Pancreas (tissue), 10 donors: Measurements from ENCODE around the gene SHKBP1. TPM values are rescaled to one million over a fixed set of nuclear protein-coding genes. Genes with fewer than 3 reads are reported as not detected.

ENCODE experiments used
- ATAC-seq, 4 donors: fragments of 200-7000 bp; cut with Tn5 transposase; one replicate each; pipeline versions ENCODE4 v1.8.0 to v1.9.1; 2020; ENCODE audit warnings: mild to moderate bottlenecking in 4 of 4, moderate library complexity in 4 of 4
- DNase-seq, 6 donors: peaks; one replicate each; pipeline ENCODE4 v3.0.0-alpha.2; 2020
- FAIRE-seq: peaks from 2 replicates; lab custom pipeline; 2012; peaks lifted over from hg19 to GRCh38; lab: Jason Lieb, UNC
- H3K27ac ChIP-seq, 4 donors: fragments of 200-600 bp; sonication (generic); 1 replicate in 3 of 4; 2 replicates in 1 of 4; pipeline versions ENCODE4 v1.5.0 to v1.8.0; 2020
- H3K27me3 ChIP-seq, 4 donors: fragments of 200-600 bp; one replicate each; pipeline ENCODE4 v1.8.0; 2021
- H3K36me3 ChIP-seq, 3 donors: fragments of 200-600 bp; sonication (generic) in 1 of 3; one replicate each; pipeline versions ENCODE4 v1.5.0 to v1.8.0; 2020 to 2021
- H3K4me1 ChIP-seq, 3 donors: fragments of 200-600 bp; one replicate each; pipeline ENCODE4 v1.8.0; 2021
- H3K4me3 ChIP-seq, 4 donors: fragments of 200-600 bp; sonication (generic) in 2 of 4; one replicate each; pipeline versions ENCODE4 v1.5.0 to v1.8.0; 2020 to 2021
- H3K9me3 ChIP-seq, 4 donors: fragments of 200-600 bp; one replicate each; pipeline ENCODE4 v1.8.0; 2021
- WGBS, 2 donors: extraction: QIAGEN DNeasy Blood & Tissue Kit; methylation state at CpG; one replicate each; pipeline ENCODE4 v1.1.7; 2013; 5-methylcytosine and 5-hydroxymethylcytosine counted together
- intact Hi-C, 3 donors: fragments of 100-400 bp; cut with DNase I; formaldehyde crosslinking; loops; one replicate each; pipeline versions ENCODE4 v1.11.1 to v1.14.2; 2022
- polyA plus RNA-seq, 2 donors: library from polyadenylated mRNA; stranded (reverse); fragments of 200-250 nt; gene quantifications; one replicate each; pipeline ENCODE4 v1.2.3, GENCODE V29; 2013
- total RNA-seq, 6 donors: library from RNA; stranded (reverse); fragmentation: NEBNext Ultra II Directional in 4 of 6; extraction: Animal tissue kit (Norgen Biotek cat#: 25700) in 4 of 6; gene quantifications; one replicate each; pipeline versions ENCODE4 v1.2.1 to v1.2.4, GENCODE V29; 2021 to 2023
- TF ChIP-seq, protein P1 (sequence below), 4 donors: fragments of 200-600 bp; sonication (generic) in 3 of 4; IDR thresholded peaks; one replicate each; pipeline versions ENCODE4 v1.5.0 to v1.8.0; 2021; ENCODE audit warnings: antibody characterized with exemption in 4 of 4
- donor health status: healthy with polysubstance abuse.
- donor health status: DM: no; HTN: no; CAD: no; lungs with moderate emphysema.
- donor health status: DM: no; HTN: no; CAD: no.
- donor health status: control.
- donor health status: control.
- donor health status: Bipolar disorder and iron deficiency.
- donor health status: DM: yes; HTN: yes; CAD: no.
- donor health status: DM: no; HTN: no; CAD: no.
- donor health status: DM: no; HTN: no; CAD: no.
- donor health status: DM: yes; HTN: yes; CAD: no.

Gene SHKBP1
- total and polyA plus RNA-seq, 8 donors, result 18.2 to 86.2 (median 23.8) TPM

DNA sequence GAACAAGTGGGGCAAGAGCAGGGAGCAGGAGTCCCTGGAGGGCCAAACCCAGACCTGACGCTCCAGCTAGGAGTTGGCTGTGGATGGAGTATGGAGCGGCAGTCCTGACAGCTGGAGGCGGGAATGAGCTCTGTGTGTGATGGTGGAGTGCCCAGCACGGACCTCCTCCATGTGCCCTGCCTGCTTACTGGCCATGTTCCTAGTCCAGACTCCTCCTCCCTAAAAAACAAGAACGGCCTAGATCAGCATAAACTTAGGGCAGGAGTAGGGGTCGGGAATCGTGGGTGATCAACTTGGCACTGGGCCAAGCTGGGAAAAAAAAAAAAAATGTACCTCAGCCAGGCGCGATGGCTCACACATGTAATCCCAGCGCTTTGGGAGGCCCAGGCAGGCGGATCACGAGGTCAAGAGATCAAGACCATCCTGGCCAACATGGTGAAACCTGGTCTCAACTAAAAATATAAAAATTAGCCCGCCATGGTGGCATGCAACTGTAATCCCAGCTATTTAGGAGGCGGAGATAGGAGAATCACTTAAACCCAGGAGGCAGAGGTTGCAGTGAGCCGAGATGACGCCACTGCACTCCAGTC lies 54.0 kb downstream of the SHKBP1 start:
- Histone ChIP-seq H3K36me3 (no peaks in the 10 kb centered on the region), H3K4me3 (no peak overlapping the region), H3K27me3 (no peaks in the 10 kb centered on the region), H3K27ac (no peak overlapping the region), H3K4me1 (no peaks in the 10 kb centered on the region), H3K9me3 (no peaks in the 10 kb centered on the region)
- FAIRE-seq (no peak), ATAC-seq (peak in 1 of 4 donors; percentile 7), DNase-seq (no peak)
- WGBS, 2 donors, result 64 to 68% methylated on average over 16 of the region's 16 CpGs
- TF ChIP-seq, protein P1, sequence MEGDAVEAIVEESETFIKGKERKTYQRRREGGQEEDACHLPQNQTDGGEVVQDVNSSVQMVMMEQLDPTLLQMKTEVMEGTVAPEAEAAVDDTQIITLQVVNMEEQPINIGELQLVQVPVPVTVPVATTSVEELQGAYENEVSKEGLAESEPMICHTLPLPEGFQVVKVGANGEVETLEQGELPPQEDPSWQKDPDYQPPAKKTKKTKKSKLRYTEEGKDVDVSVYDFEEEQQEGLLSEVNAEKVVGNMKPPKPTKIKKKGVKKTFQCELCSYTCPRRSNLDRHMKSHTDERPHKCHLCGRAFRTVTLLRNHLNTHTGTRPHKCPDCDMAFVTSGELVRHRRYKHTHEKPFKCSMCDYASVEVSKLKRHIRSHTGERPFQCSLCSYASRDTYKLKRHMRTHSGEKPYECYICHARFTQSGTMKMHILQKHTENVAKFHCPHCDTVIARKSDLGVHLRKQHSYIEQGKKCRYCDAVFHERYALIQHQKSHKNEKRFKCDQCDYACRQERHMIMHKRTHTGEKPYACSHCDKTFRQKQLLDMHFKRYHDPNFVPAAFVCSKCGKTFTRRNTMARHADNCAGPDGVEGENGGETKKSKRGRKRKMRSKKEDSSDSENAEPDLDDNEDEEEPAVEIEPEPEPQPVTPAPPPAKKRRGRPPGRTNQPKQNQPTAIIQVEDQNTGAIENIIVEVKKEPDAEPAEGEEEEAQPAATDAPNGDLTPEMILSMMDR (IDR thresholded peaks at IDR 0.05), result no peak
- intact Hi-C loops, result loop anchor here in 1 of 3 donors (10.0 kb wide), 2 partner anchors 326 to 486 kb away; no protein-coding TSS in a partner anchor

DNA sequence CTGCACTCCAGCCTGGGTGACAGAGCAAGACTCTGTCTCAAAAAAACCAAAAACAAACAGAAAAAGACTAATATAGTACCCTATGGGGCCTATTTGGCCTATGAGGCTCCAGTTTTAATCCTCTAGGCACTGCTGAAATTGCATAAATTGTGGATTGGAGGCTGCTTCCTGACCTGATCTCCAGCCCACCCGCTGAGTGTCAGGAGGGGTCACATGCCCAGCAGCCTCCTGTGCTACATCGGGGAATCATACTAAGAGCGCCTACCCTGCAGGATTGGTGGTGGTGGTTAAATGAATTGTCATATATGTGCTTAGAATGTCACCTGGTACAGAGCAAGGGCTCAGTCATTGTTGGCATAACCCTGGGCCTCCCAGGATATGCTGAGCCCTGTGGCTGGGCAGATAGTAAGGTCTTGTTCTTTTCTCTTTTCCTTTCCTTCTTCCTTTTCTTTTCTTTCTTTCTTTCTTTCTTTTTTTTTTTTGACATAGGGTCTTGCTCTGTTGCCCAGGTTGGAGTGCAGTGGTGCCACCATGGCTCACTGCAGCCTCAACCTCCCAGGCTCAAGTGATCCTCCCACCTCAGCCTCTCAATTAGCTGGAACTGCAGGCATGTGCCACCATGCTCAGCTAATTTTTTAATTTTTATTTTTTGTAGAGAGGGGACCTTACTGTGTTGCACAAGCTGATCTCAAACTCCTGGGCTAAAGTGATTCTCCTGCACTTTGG lies 55.8 kb downstream of the SHKBP1 start:
- no peaks in the 10 kb centered on the region for H3K36me3 ChIP-seq
- ATAC-seq (no peak), DNase-seq (no peak), FAIRE-seq (no peak)
- no peak overlapping the region for H3K27ac ChIP-seq
- no peak overlapping the region for H3K4me3 ChIP-seq
- H3K27me3 ChIP-seq, result no peaks in the 10 kb centered on the region
- no peaks in the 10 kb centered on the region for H3K4me1 ChIP-seq
- WGBS, 2 donors, result 77 to 92% methylated on average over 3 of the region's 3 CpGs
- no peaks in the 10 kb centered on the region for H3K9me3 ChIP-seq
- intact Hi-C loops, result loop anchor here in 1 of 3 donors (10.0 kb wide), 2 partner anchors 328 to 488 kb away; no protein-coding TSS in a partner anchor
- TF ChIP-seq, protein P1 (IDR thresholded peaks at IDR 0.05), result no peak

DNA sequence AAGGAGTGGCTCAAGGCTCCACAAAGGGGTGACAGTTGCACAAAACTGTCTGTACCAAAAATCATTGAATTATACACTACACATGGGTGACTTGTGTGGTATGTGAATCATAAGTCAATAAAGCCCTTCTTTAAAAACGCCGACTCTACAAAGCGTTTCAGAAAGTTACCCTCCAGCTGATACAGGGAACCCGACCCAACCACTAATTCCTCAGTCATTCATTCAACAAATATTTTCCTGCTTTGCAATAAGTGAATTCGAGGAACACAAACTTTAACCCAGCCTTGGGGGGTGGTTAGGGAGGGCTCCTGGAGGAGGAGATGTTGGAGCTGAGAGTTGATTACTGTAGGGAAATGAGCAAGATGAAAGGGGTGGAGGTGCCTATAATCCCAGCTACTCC lies 56.5 kb downstream of the SHKBP1 start:
- Histone ChIP-seq H3K4me3 (no peak overlapping the region), H3K36me3 (no peaks in the 10 kb centered on the region), H3K27me3 (no peaks in the 10 kb centered on the region), H3K9me3 (no peaks in the 10 kb centered on the region), H3K4me1 (no peaks in the 10 kb centered on the region), H3K27ac (no peak overlapping the region)
- DNase-seq (no peak), ATAC-seq (no peak), FAIRE-seq (no peak)
- intact Hi-C loops, result loop anchor here in 1 of 3 donors (10.0 kb wide), 2 partner anchors 328 to 488 kb away; no protein-coding TSS in a partner anchor
- 73 to 76% methylated on average over 5 of the region's 5 CpGs for WGBS, 2 donors
- TF ChIP-seq, protein P1 (IDR thresholded peaks at IDR 0.05), result no peak

DNA sequence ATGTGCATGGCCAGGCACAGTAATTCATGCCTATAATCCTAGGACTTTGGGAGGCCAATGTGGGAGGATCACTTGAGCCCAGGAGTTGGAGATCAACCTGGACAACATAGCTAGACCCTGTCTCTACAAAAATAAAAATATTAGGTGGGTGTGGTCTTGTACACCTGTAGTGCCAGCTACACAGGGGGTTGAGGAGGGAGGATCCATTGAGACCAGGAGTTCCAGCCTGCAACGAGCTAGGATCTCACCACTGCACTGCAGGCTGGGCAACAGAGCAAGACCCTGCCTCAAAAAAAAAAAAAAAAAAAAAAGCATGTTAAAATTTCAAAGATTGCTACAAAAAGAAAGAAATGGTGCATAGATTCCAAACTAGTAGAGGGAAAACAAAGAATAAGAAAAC lies 61.7 kb downstream of the SHKBP1 start:
- no peak overlapping the region for H3K27ac ChIP-seq
- WGBS, 2 donors, result 30 to 65% methylated on average over 1 of the region's 1 CpG
- H3K4me3 ChIP-seq, result no peak overlapping the region
- DNase-seq (no peak), FAIRE-seq (no peak), ATAC-seq (no peak)
- no peaks in the 10 kb centered on the region for H3K36me3 ChIP-seq
- TF ChIP-seq, protein P1 (IDR thresholded peaks at IDR 0.05), result no peak
- H3K9me3 ChIP-seq, result no peaks in the 10 kb centered on the region
- intact Hi-C loops, result loop anchor here in 1 of 3 donors (10.0 kb wide), 2 partner anchors 334 to 494 kb away; no protein-coding TSS in a partner anchor
- H3K4me1 ChIP-seq, result no peaks in the 10 kb centered on the region
- H3K27me3 ChIP-seq, result no peaks in the 10 kb centered on the region
